K562 (cell line): ENCODE measurements around the gene AP1G1. TPM values are rescaled to one million over a fixed set of nuclear protein-coding genes. Genes with fewer than 3 reads are reported as not detected.
A peak's percentile ranks its signal among the peaks of the same experiment; 100 is the strongest.

Source experiments
- CBFA2T3 ChIP-seq: fragments of 450-650 bp; IDR thresholded peaks from 2 replicates; pipeline ENCODE4 v1.6.1; 2017
- GTF2F1 ChIP-seq: IDR thresholded peaks from 2 replicates; pipeline ENCODE4 v1.6.1; 2011; ENCODE audit warnings: low read depth, low read length, improper control_type of control experiment
- KLF13 ChIP-seq: fragments of 450-650 bp; IDR thresholded peaks from 2 replicates; pipeline ENCODE4 v1.6.1; 2016; ENCODE audit warnings: missing genetic modification characterization, low read depth, mild to moderate bottlenecking, missing compliant biosample characterization, moderate library complexity, borderline replicate concordance
- LCOR ChIP-seq: sonication (generic); formaldehyde crosslinking; IDR thresholded peaks from 2 replicates; pipeline ENCODE4 v1.8.0; 2022; ENCODE audit warnings: mild to moderate bottlenecking, missing genetic modification reagents
- MYC ChIP-seq, 2 experiments: fragments of 250-450 bp in 1 of 2; sonication (Bioruptor Pico) in 1 of 2; IDR thresholded peaks; 2 replicates each; pipeline versions ENCODE4 v1.5.1 to v1.6.1; 2012 to 2021; ENCODE audit warnings: low read depth in 2 of 2, borderline replicate concordance in 1 of 2, improper control_type of control experiment in 1 of 2, low read length in 1 of 2, mild to moderate bottlenecking in 1 of 2, moderate library complexity in 1 of 2
- RAD21 ChIP-seq, 2 experiments: fragments of 250-450 bp in 1 of 2; fragments of 450-650 bp in 1 of 2; sonication (Bioruptor Pico) in 1 of 2; formaldehyde crosslinking in 1 of 2; IDR thresholded peaks in 1 of 2; conservative IDR thresholded peaks in 1 of 2; 2 replicates each; pipeline versions ENCODE4 v1.4.0 to v1.8.0; 2020 to 2022; ENCODE audit warnings: mild to moderate bottlenecking in 2 of 2, moderate library complexity in 1 of 2
- SAP30 ChIP-seq: fragments of 200-600 bp; sonication (generic); IDR thresholded peaks from 2 replicates; pipeline ENCODE4 v1.6.1; 2012; ENCODE audit warnings: borderline replicate concordance, low read depth, mild to moderate bottlenecking, moderate library complexity, low read length, control low read depth, inconsistent platforms; ENCODE audit not compliant: insufficient read depth, poor library complexity, severe bottlenecking
- TCF7L2 ChIP-seq: fragments of 150-350 bp; IDR thresholded peaks from 2 replicates; pipeline ENCODE4 v1.6.1; 2016; ENCODE audit warnings: low read depth, mild to moderate bottlenecking, low read length, moderate library complexity
- TFAM ChIP-seq: fragments of 250-450 bp; sonication (Bioruptor Pico); conservative IDR thresholded peaks from 2 replicates; pipeline ENCODE4 v1.5.0; 2021; ENCODE audit warnings: mild to moderate bottlenecking, moderate library complexity
- polyA plus RNA-seq, 8 experiments: library from polyadenylated mRNA; depleted of rRNA in 4 of 8; stranded (reverse) in 5 of 8; unstranded in 3 of 8; fragments of >200 nt; fragmentation: Nextera tagmentation in 2 of 8; fragmentation: Illumina TruSeq in 1 of 8; extraction: Ambion mirVana in 2 of 8; extraction: Trizol in 1 of 8; gene quantifications; 2 replicates each; pipeline versions ENCODE4 v1.2.1 to v1.2.3, GENCODE V29; 2011 to 2014; ENCODE audit warnings: inconsistent platforms in 1 of 8, missing spikeins in 1 of 8
- total RNA-seq, 7 experiments: library from RNA; depleted of rRNA in 6 of 7; stranded (reverse); fragments of >200 nt in 6 of 7; fragmentation: Illumina TruSeq in 2 of 7; extraction: Trizol in 2 of 7; gene quantifications; 2 replicates each; pipeline versions ENCODE4 v1.2.1 to v1.2.3, GENCODE V29; 2011 to 2021; ENCODE audit warnings: low replicate concordance in 1 of 7
- TF ChIP-seq, protein P1 (sequence below), 2 experiments: IDR thresholded peaks; 2 replicates each; pipeline ENCODE4 v1.6.1; 2012; ENCODE audit warnings: improper control_type of control experiment in 2 of 2, low read depth in 2 of 2, low read length in 2 of 2, borderline replicate concordance in 1 of 2
- TF ChIP-seq, protein P2 (sequence below): sonication (generic); formaldehyde crosslinking; IDR thresholded peaks from 2 replicates; pipeline ENCODE4 v1.8.0; 2023; ENCODE audit warnings: missing genetic modification reagents, mild to moderate bottlenecking, borderline replicate concordance
- TF ChIP-seq, protein P3 (sequence below): fragments of 450-650 bp; IDR thresholded peaks from 2 replicates; pipeline ENCODE4 v1.6.1; 2017; ENCODE audit warnings: antibody characterized with exemption

The AP1G1 gene
- total and polyA plus RNA-seq, 9 of the 15 experiments (the other 6 are each of a cell fraction or from before 2014, with no cell fraction given), result 7.0 to 59.2 (median 42.0) TPM

DNA sequence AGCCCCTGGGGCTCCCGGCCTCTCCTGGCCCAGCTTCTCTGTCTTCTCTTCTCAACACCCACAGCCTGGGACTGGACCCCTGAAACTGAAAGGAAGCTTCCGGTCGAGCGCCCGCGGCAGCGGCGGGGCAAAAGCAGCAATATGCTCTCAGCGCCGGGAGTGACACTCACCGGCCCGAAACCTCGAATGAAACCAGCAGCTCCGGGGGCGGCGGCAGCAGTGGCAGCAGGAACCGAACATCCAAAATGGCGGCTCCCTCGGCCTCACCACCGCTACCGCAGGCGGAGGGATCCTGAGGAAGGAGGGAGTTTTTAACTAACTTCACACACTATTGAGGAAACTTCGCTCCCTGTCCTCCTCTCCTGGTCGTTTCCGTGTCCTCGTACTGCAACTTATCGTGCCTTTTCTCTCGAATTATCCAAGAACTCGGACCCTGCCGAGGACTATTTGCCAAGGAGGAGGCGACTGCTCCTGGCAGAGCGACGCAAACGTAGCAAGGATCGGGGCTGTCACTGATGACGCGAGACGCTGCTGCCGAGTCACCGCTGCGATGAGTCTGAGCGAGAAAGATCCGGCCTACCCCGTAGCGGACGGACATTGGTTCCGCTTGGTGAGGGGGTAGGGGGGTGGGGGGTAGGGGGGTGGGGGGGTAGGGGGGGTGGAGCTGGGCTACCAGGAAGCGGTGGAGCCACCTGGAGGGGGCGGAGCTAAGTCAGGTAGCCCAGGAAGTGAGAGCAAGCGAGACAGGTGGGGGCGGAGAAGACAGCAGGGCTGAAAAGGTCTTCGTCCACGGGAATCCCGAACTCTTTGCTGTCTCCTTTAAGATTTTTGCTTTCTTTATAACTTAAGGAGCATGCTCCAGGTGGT is at the start of gene AP1G1 (continued):
- TF ChIP-seq TCF7L2 (no peak), MYC (IDR thresholded peaks at IDR 0.05; ENCODE audit: low read depth, low read length) (peak; percentile 8; the same call in 1 of the 2 replicates), MYC (CRISPR knock-in tag; IDR thresholded peaks at IDR 0.05; ENCODE audit: borderline replicate concordance, low read depth) (peak; percentile 91; the same call in 1 of the 2 replicates), TFAM (no peak), KLF13 (peak; percentile 81), GTF2F1 (no peak), SAP30 (peak; percentile 68), LCOR (peak; percentile 58), RAD21 (CRISPR knock-in tag; conservative IDR thresholded peaks at IDR 0.05 in 1 of 2, IDR thresholded peaks at IDR 0.05 in 1 of 2) (no peak), CBFA2T3 (no peak)
- TF ChIP-seq, protein P1, sequence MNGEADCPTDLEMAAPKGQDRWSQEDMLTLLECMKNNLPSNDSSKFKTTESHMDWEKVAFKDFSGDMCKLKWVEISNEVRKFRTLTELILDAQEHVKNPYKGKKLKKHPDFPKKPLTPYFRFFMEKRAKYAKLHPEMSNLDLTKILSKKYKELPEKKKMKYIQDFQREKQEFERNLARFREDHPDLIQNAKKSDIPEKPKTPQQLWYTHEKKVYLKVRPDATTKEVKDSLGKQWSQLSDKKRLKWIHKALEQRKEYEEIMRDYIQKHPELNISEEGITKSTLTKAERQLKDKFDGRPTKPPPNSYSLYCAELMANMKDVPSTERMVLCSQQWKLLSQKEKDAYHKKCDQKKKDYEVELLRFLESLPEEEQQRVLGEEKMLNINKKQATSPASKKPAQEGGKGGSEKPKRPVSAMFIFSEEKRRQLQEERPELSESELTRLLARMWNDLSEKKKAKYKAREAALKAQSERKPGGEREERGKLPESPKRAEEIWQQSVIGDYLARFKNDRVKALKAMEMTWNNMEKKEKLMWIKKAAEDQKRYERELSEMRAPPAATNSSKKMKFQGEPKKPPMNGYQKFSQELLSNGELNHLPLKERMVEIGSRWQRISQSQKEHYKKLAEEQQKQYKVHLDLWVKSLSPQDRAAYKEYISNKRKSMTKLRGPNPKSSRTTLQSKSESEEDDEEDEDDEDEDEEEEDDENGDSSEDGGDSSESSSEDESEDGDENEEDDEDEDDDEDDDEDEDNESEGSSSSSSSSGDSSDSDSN (IDR thresholded peaks at IDR 0.05; ENCODE audit: borderline replicate concordance in 1 of 2, low read depth in 2 of 2, low read length in 2 of 2), result peak; percentile 24 to 41; a peak in 2 of 4 replicates
- TF ChIP-seq, protein P2, sequence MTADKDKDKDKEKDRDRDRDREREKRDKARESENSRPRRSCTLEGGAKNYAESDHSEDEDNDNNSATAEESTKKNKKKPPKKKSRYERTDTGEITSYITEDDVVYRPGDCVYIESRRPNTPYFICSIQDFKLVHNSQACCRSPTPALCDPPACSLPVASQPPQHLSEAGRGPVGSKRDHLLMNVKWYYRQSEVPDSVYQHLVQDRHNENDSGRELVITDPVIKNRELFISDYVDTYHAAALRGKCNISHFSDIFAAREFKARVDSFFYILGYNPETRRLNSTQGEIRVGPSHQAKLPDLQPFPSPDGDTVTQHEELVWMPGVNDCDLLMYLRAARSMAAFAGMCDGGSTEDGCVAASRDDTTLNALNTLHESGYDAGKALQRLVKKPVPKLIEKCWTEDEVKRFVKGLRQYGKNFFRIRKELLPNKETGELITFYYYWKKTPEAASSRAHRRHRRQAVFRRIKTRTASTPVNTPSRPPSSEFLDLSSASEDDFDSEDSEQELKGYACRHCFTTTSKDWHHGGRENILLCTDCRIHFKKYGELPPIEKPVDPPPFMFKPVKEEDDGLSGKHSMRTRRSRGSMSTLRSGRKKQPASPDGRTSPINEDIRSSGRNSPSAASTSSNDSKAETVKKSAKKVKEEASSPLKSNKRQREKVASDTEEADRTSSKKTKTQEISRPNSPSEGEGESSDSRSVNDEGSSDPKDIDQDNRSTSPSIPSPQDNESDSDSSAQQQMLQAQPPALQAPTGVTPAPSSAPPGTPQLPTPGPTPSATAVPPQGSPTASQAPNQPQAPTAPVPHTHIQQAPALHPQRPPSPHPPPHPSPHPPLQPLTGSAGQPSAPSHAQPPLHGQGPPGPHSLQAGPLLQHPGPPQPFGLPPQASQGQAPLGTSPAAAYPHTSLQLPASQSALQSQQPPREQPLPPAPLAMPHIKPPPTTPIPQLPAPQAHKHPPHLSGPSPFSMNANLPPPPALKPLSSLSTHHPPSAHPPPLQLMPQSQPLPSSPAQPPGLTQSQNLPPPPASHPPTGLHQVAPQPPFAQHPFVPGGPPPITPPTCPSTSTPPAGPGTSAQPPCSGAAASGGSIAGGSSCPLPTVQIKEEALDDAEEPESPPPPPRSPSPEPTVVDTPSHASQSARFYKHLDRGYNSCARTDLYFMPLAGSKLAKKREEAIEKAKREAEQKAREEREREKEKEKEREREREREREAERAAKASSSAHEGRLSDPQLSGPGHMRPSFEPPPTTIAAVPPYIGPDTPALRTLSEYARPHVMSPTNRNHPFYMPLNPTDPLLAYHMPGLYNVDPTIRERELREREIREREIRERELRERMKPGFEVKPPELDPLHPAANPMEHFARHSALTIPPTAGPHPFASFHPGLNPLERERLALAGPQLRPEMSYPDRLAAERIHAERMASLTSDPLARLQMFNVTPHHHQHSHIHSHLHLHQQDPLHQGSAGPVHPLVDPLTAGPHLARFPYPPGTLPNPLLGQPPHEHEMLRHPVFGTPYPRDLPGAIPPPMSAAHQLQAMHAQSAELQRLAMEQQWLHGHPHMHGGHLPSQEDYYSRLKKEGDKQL (CRISPR knock-in tag), result no peak
- TF ChIP-seq, protein P3, sequence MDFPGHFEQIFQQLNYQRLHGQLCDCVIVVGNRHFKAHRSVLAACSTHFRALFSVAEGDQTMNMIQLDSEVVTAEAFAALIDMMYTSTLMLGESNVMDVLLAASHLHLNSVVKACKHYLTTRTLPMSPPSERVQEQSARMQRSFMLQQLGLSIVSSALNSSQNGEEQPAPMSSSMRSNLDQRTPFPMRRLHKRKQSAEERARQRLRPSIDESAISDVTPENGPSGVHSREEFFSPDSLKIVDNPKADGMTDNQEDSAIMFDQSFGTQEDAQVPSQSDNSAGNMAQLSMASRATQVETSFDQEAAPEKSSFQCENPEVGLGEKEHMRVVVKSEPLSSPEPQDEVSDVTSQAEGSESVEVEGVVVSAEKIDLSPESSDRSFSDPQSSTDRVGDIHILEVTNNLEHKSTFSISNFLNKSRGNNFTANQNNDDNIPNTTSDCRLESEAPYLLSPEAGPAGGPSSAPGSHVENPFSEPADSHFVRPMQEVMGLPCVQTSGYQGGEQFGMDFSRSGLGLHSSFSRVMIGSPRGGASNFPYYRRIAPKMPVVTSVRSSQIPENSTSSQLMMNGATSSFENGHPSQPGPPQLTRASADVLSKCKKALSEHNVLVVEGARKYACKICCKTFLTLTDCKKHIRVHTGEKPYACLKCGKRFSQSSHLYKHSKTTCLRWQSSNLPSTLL, result peak; percentile 92
